HG03469 (cell line): Measurements from ENCODE around the gene SPIB.
"Not testable (repeated sequence)": the region's sequence is repeated elsewhere in the genome, so short reads cannot be mapped to it uniquely, and the experiment has no call there.

Source experiments
- ATAC-seq: cut with Tn5 transposase; IDR thresholded peaks from one replicate; pipeline ENCODE4 v1.9.1; 2021; ENCODE audit warnings: mild to moderate bottlenecking, moderate library complexity, moderate number of reproducible peaks; ENCODE audit not compliant: unreplicated experiment

The SPIB gene

DNA sequence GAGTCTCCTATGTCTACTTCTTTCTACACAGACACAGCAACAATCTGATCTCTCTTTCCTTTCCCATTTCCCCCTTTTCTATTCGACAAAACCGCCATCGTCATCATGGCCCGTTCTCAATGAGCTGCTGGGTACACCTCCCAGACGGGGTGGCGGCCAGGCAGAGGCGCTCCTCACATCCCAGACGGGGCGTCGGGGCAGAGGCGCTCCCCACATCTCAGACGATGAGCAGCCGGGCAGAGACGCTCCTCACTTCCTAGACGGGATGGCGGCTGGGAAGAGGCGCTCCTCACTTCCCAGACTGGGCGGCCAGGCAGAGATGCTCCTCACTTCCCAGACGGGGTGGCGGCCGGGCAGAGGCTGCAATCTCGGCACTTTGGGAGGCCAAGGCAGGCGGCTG lies 27.8 kb upstream of the SPIB start:
- ATAC-seq: not testable (repeated sequence)

GRCh38 chr19:50392759-50393158 lies 26.0 kb upstream of the SPIB start:
- ATAC-seq: no peak

DNA sequence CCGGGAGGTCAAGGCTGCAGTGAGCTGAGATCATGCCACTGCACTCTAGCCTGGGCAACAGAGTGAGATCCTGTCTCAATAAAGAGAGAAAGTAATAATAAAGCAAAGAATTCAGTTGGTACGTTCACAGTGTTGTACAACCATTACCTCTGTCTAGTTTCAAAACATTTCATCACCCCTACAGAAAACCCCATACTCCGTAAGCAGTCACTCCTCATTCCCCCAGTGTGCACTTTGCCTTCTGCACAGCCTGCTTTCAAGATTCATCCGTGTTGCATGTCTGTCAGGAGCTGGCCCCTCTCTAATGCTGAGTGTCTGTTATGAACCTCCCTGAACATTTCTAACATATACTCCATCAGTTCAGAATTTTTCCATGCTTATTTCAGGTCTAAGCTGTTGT lies 25.1 kb upstream of the SPIB start:
- ATAC-seq: no peak

DNA sequence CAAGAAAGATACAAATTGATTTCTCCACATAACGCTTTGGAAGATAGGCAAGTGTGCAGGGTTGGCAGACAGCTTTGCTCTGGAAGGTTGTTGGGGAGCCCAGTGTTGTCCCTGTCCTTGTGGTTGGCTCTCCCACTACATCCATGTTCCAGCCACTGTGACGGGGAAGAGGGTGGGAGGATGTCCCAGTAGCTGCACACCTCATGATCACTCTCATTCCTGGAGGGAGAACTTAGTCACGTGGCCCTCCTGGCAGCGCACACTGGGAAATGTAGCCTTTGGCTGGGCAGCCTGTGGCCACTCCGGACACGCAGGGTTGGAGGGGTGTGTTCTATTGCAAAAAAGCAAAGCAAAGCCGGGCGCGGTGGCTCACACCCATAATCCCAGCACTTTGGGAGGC lies 24.7 kb upstream of the SPIB start:
- no peak for ATAC-seq

DNA sequence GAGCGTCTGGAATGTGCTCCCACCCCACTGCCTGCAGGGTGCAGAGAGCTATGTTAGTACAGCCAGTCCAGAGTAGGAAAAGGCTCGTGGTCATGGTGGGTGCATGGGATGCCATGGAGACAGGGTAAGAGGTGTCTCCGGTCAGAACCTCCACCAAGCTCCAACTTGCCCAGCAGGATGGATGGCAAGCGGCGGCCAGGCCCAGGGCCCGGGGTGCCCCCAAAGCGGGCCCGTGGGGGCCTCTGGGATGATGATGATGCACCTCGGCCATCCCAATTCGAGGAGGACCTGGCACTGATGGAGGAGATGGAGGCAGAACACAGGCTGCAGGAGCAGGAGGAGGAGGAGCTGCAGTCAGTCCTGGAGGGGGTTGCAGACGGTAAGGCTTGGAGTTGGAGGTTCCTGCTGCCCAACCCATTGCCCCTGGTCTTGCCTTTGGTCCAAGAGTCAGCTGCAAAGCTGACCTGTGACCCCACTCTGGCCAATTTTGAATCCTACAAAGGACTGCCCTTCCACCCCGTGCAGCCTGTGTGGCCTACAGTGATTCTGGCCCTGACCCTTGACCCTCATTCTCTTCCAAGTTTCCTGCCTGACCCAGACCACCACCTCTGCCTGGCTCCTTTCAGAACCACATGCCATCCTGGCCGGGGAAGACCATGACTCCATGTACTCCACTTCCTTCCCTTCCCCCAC lies 19.9 kb upstream of the SPIB start:
- no peak for ATAC-seq

- no peak for ATAC-seq
Measured at GRCh38 chr19:50399368-50399745, 19.4 kb upstream of the SPIB start.

GRCh38 chr19:50401605-50402450 lies 16.9 kb upstream of the SPIB start:
- no peak for ATAC-seq

DNA sequence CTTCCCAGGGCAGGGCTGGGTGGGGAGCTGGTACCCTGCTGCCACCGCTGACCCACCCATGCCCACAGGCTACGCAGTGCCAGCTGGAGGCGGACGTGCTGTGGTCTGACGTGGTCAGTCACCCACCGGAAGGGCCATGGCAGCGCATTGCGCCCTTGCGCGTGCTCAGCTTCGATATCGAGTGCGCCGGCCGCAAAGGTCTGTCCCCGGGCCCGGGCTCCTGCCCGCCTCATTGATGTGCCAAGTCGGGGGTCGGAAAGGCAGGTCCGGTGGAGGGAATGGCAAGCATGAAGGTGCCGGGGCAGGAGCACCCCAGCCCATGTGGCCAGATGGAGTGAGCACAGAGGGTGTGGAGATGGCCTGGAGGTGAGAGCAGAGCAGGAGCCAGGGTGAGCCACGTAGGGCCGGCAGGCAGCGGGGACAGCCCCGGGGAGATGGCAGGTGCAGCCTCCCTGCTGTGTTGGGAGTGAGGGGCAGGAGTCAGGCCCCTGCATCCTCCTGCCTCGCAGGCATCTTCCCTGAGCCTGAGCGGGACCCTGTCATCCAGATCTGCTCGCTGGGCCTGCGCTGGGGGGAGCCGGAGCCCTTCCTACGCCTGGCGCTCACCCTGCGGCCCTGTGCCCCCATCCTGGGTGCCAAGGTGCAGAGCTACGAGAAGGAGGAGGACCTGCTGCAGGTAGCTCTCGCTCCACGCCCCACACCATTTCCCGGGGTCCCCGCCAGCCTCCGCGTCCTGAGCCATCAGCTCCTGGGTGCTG lies 16.0 kb upstream of the SPIB start:
- no peak for ATAC-seq

DNA sequence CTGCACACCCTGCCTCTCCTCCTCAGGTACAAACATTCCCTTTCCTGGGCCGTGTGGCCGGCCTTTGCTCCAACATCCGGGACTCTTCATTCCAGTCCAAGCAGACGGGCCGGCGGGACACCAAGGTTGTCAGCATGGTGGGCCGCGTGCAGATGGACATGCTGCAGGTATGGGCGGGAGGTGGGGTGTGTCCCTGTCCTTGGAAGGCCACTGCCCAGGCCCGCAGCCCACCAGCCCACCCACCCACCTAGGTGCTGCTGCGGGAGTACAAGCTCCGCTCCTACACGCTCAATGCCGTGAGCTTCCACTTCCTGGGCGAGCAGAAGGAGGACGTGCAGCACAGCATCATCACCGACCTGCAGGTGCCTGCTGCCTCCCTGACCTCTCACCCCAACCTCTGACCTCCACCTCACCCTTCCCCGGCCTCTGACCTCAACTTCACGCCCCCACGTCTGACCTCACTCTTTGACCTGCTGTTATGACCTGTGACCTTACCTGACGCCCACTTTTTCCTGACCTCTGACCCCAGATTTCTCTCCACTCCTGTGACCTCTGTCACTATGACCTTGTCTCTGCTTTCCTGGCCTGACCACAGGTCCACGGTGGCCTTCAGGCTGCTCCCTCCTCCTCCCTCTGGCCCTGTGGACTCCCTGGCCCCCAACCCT lies 12.4 kb upstream of the SPIB start:
- no peak for ATAC-seq

GRCh38 chr19:50406829-50407228 lies 11.9 kb upstream of the SPIB start:
- no peak for ATAC-seq

GRCh38 chr19:50409347-50409746 lies 9.4 kb upstream of the SPIB start:
- no peak for ATAC-seq

- ATAC-seq: no peak
Measured at GRCh38 chr19:50410109-50410508, 8.6 kb upstream of the SPIB start.

GRCh38 chr19:50412419-50412818 lies 6.3 kb upstream of the SPIB start:
- ATAC-seq: no peak

DNA sequence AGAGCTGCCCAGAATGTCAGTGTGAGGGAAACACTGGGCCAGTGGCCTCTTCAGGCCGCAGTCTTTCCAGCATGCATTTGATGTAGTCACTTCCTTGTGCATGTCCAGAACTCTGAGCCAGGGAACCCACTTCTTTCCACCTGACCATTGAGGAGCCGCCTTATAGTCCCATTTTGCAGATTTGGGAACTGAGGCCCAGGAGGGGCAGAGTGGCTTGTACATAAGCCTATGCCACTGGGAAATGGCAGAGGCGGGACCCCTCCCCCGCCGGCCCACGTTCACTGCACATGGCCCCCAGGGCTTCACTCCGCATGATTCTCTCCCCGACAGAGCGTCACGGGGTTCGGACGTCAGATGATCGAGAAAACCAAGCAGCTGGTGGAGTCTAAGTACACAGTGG lies 5.6 kb upstream of the SPIB start:
- no peak for ATAC-seq

DNA sequence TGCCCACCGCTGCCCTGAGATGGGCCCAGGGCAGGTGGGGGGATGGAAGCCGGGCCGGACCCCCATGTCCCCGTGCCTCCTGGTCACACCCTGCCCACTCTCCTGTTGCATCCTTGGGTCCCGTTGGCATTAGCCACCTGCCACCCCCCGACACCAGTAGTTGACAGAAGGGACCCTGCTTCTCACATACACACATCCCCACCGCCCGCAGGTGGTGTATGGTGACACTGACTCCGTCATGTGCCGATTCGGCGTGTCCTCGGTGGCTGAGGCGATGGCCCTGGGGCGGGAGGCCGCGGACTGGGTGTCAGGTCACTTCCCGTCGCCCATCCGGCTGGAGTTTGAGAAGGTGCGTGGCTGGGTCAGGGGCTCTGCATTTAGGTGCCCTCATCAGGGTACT lies 5.2 kb upstream of the SPIB start:
- no peak for ATAC-seq

DNA sequence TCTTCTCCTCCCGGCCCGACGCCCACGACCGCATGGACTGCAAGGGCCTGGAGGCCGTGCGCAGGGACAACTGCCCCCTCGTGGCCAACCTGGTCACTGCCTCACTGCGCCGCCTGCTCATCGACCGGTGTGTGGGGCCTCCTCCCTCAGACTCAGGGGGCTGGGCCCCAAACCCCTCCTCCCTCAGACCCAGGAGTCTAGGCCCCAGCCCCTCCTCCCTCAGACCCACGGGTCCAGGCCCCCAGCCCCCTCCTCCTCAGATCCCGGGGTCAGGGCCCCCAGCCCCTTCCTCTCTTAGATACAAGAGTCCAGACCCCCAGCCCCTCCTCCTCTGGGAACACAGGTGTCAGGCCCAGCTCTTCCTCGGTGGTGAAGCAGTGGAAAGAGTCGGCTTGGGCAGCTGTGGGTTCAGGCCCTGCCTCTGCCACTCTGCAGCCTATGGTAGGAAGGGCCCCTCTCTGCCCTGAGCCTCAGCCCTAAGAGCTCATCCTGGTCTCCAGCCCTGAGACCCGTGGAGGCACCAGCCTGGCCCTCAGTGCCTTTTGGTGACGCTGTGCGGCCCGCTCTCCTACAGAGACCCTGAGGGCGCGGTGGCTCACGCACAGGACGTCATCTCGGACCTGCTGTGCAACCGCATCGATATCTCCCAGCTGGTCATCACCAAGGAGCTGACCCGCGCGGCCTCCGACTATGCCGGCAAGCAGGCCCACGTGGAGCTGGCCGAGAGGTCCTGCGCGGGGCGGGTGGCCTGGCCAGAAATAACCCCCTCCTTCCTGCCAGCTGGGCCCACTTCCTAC lies 3.7 kb upstream of the SPIB start:
- no peak for ATAC-seq

- no peak for ATAC-seq
Measured at GRCh38 chr19:50415661-50416033, 3.1 kb upstream of the SPIB start.

GRCh38 chr19:50416034-50416977 lies 2.4 kb upstream of the SPIB start:
- ATAC-seq: no peak
